ENCODE measurements around the gene GPR139. TPM values are rescaled to one million over a fixed set of nuclear protein-coding genes. Genes with fewer than 3 reads are reported as not detected.
A peak's percentile ranks its signal among the peaks of the same experiment; 100 is the strongest.

The GPR139 gene
- polyA plus RNA-seq, 1 of the 3 experiments (the other 2 are of a cell fraction): not detected

DNA sequence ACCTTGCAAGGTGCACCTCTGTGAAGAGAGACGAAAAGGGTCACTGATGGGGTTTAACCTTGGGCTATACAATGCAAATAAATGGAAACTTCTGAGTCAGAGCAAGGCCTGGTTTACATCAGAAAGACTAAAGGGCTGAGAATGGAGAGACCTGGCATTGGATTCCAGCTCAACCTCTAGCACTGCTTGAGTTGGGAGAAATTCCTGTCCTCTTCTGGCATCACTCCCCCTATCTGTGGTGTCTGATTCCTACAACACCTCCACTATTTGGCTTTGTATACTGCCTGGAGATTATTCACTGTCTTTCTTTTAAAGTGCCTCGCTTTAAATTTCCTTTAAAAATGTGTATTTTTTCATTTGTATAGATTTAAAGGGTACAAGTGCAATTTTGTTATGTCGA is 68.8 kb downstream of the GPR139 start:
- TF ChIP-seq RXRA (IDR thresholded peaks at IDR 0.05; ENCODE audit: borderline replicate concordance, low read depth) (no peak), NRF1 (IDR thresholded peaks at IDR 0.05; ENCODE audit: low read depth, low read length) (no peak), YY1 (IDR thresholded peaks at IDR 0.05; ENCODE audit: low read depth) (no peak)
- TF ChIP-seq, protein P1, sequence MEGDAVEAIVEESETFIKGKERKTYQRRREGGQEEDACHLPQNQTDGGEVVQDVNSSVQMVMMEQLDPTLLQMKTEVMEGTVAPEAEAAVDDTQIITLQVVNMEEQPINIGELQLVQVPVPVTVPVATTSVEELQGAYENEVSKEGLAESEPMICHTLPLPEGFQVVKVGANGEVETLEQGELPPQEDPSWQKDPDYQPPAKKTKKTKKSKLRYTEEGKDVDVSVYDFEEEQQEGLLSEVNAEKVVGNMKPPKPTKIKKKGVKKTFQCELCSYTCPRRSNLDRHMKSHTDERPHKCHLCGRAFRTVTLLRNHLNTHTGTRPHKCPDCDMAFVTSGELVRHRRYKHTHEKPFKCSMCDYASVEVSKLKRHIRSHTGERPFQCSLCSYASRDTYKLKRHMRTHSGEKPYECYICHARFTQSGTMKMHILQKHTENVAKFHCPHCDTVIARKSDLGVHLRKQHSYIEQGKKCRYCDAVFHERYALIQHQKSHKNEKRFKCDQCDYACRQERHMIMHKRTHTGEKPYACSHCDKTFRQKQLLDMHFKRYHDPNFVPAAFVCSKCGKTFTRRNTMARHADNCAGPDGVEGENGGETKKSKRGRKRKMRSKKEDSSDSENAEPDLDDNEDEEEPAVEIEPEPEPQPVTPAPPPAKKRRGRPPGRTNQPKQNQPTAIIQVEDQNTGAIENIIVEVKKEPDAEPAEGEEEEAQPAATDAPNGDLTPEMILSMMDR (IDR thresholded peaks at IDR 0.05): peak; percentile 19; the same call in 1 of the 2 replicates
- no peak for DNase-seq
- CTCF ChIA-PET: interaction anchor here (0.7 to 1.7 kb wide), 4 partner anchors 11 to 97 kb away, joined by 3 to 5 read pairs (median 4); no protein-coding TSS in a partner anchor
- Histone ChIP-seq H3K36me3 (replicated peaks in 1 of 2; ENCODE audit: control insufficient read depth in 1 of 2, insufficient read depth in 2 of 2, low read length in 1 of 2) (no peaks in the 10 kb centered on the region), H3K27ac (ENCODE audit: low read depth in 2 of 2, low read length in 1 of 2) (peak overlapping the region in 1 of 2 experiments; percentile 28; a peak in 1 of 4 replicates), H3K9me2 (no peaks in the 10 kb centered on the region), H3K4me1 (ENCODE audit: control insufficient read depth in 1 of 2, insufficient read depth in 2 of 2, low read depth in 1 of 2, low read length in 1 of 2) (peaks cover 0 to 22% of the 10 kb centered on the region in 2 experiments; a peak in 1 of 4 replicates), H3K79me2 (ENCODE audit: insufficient read depth) (no peaks in the 10 kb centered on the region), H4K20me1 (ENCODE audit: insufficient read depth) (no peaks in the 10 kb centered on the region), H3F3A (replicated peaks; ENCODE audit: insufficient read depth) (no peaks in the 10 kb centered on the region), H3K4me2 (no peak overlapping the region), H3K9ac (no peak overlapping the region), H3K9me3 (no peaks in the 10 kb centered on the region), H3K4me3 (ENCODE audit: low read depth in 2 of 2, low read length in 1 of 2) (no peak overlapping the region), H2AFZ (ENCODE audit: low read depth) (no peak overlapping the region), H3K27me3 (ENCODE audit: insufficient read depth) (no peaks in the 10 kb centered on the region)
- POLR2A ChIA-PET: no interaction called here
- WGBS (ENCODE audit: low lambda C conversion rate): 11% methylated on average over 3 of the region's 3 CpGs

DNA sequence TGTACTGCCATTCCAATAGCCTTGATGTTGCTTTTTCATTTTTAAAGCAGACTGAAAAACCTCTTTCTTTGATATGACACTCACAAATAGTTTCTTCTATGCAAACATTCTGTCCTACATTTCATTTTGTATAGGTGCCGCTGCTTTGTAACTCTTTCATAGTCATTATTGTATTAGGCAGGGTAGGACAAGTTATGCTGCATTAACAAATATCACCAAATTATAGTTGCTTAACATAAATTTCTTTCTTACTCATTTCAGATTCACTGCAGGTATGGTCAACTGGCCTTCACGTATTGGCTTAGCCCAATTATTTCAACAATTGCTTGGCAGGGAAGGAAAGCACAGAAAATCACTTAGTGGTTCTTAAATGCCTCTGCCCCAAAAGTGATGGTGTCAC is 70.8 kb downstream of the GPR139 start:
- no peak for DNase-seq
- 49% methylated on average over 2 of the region's 2 CpGs for WGBS (ENCODE audit: low lambda C conversion rate)
- peak overlapping the region in 1 of 2 experiments; percentile 83; a peak in 2 of 4 replicates for H3K27ac ChIP-seq (ENCODE audit: low read depth in 2 of 2, low read length in 1 of 2)
- H3K9me2 ChIP-seq: no peaks in the 10 kb centered on the region
- H2AFZ ChIP-seq (ENCODE audit: low read depth): no peak overlapping the region
- no peaks in the 10 kb centered on the region for H3K36me3 ChIP-seq (replicated peaks in 1 of 2; ENCODE audit: control insufficient read depth in 1 of 2, insufficient read depth in 2 of 2, low read length in 1 of 2)
- no peaks in the 10 kb centered on the region for H3K9me3 ChIP-seq
- H3K27me3 ChIP-seq (ENCODE audit: insufficient read depth): no peaks in the 10 kb centered on the region
- H3K4me1 ChIP-seq (ENCODE audit: control insufficient read depth in 1 of 2, insufficient read depth in 2 of 2, low read depth in 1 of 2, low read length in 1 of 2): peaks cover 0 to 22% of the 10 kb centered on the region in 2 experiments; a peak in 1 of 4 replicates
- H3F3A ChIP-seq (replicated peaks; ENCODE audit: insufficient read depth): no peaks in the 10 kb centered on the region
- no peak overlapping the region for H3K4me2 ChIP-seq
- H3K9ac ChIP-seq: no peak overlapping the region
- no peaks in the 10 kb centered on the region for H4K20me1 ChIP-seq (ENCODE audit: insufficient read depth)
- H3K4me3 ChIP-seq (ENCODE audit: low read depth in 2 of 2, low read length in 1 of 2): no peak overlapping the region
- ChIA-PET CTCF (interaction anchor here (1.4 to 4.4 kb wide), 2 partner anchors 10 to 95 kb away, joined by 5 to 32 read pairs; no protein-coding TSS in a partner anchor), POLR2A (interaction anchor here (1.5 to 2.3 kb wide), 3 partner anchors 11 to 95 kb away, joined by 5 to 17 read pairs (median 13); no protein-coding TSS in a partner anchor)
- H3K79me2 ChIP-seq (ENCODE audit: insufficient read depth): no peaks in the 10 kb centered on the region
- TF ChIP-seq FOXJ3 (CRISPR knock-in tag; IDR thresholded peaks at IDR 0.05) (no peak), TAF1 (IDR thresholded peaks at IDR 0.05; ENCODE audit: borderline replicate concordance, low read depth, low read length) (no peak), MEF2A (IDR thresholded peaks at IDR 0.05; ENCODE audit: borderline replicate concordance, low read depth) (no peak), SIN3A (IDR thresholded peaks at IDR 0.05; ENCODE audit: borderline replicate concordance, low read depth, low read length) (no peak), MXI1 (IDR thresholded peaks at IDR 0.05; ENCODE audit: low read depth, low read length) (no peak), RAD21 (IDR thresholded peaks at IDR 0.05; ENCODE audit: low read length) (no peak), NFIC (IDR thresholded peaks at IDR 0.05; ENCODE audit: borderline replicate concordance) (no peak), POLR2AphosphoS5 (IDR thresholded peaks at IDR 0.05; ENCODE audit: low read depth, low read length) (no peak), YY1 (IDR thresholded peaks at IDR 0.05; ENCODE audit: low read depth) (no peak), ELF1 (IDR thresholded peaks at IDR 0.05) (no peak), JUND (IDR thresholded peaks at IDR 0.05) (no peak), NRF1 (IDR thresholded peaks at IDR 0.05; ENCODE audit: low read depth, low read length) (no peak), EZH2phosphoT487 (IDR thresholded peaks at IDR 0.05; ENCODE audit: borderline replicate concordance, low read depth) (no peak)
- TF ChIP-seq, protein P2, sequence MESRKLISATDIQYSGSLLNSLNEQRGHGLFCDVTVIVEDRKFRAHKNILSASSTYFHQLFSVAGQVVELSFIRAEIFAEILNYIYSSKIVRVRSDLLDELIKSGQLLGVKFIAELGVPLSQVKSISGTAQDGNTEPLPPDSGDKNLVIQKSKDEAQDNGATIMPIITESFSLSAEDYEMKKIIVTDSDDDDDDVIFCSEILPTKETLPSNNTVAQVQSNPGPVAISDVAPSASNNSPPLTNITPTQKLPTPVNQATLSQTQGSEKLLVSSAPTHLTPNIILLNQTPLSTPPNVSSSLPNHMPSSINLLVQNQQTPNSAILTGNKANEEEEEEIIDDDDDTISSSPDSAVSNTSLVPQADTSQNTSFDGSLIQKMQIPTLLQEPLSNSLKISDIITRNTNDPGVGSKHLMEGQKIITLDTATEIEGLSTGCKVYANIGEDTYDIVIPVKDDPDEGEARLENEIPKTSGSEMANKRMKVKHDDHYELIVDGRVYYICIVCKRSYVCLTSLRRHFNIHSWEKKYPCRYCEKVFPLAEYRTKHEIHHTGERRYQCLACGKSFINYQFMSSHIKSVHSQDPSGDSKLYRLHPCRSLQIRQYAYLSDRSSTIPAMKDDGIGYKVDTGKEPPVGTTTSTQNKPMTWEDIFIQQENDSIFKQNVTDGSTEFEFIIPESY (IDR thresholded peaks at IDR 0.05; ENCODE audit: borderline replicate concordance, low read depth): no peak
- TF ChIP-seq, protein P3, sequence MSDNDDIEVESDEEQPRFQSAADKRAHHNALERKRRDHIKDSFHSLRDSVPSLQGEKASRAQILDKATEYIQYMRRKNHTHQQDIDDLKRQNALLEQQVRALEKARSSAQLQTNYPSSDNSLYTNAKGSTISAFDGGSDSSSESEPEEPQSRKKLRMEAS (IDR thresholded peaks at IDR 0.05; ENCODE audit: low read depth): no peak
- TF ChIP-seq, protein P4, sequence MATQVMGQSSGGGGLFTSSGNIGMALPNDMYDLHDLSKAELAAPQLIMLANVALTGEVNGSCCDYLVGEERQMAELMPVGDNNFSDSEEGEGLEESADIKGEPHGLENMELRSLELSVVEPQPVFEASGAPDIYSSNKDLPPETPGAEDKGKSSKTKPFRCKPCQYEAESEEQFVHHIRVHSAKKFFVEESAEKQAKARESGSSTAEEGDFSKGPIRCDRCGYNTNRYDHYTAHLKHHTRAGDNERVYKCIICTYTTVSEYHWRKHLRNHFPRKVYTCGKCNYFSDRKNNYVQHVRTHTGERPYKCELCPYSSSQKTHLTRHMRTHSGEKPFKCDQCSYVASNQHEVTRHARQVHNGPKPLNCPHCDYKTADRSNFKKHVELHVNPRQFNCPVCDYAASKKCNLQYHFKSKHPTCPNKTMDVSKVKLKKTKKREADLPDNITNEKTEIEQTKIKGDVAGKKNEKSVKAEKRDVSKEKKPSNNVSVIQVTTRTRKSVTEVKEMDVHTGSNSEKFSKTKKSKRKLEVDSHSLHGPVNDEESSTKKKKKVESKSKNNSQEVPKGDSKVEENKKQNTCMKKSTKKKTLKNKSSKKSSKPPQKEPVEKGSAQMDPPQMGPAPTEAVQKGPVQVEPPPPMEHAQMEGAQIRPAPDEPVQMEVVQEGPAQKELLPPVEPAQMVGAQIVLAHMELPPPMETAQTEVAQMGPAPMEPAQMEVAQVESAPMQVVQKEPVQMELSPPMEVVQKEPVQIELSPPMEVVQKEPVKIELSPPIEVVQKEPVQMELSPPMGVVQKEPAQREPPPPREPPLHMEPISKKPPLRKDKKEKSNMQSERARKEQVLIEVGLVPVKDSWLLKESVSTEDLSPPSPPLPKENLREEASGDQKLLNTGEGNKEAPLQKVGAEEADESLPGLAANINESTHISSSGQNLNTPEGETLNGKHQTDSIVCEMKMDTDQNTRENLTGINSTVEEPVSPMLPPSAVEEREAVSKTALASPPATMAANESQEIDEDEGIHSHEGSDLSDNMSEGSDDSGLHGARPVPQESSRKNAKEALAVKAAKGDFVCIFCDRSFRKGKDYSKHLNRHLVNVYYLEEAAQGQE (IDR thresholded peaks at IDR 0.05; ENCODE audit: low read depth, low read length): no peak
